Natural killer cell (primary cell): Measurements from ENCODE around the gene MUSTN1. TPM values are rescaled to one million over a fixed set of nuclear protein-coding genes. Genes with fewer than 3 reads are reported as not detected.

Experiments used
- ATAC-seq, 3 donors: fragments of 150-1000 bp in 2 of 3; fragments of 200-7000 bp in 1 of 3; cut with Tn5 transposase; 1 replicate in 1 of 3; 2 replicates in 2 of 3; pipeline ENCODE4 v1.10.0; 2021; ENCODE audit warnings: mild to moderate bottlenecking in 2 of 3, moderate library complexity in 2 of 3
- DNase-seq, 2 donors: peaks; one replicate each; pipeline versions ENCODE4 v3.0.0 to v3.0.0-alpha.2; 2013 to 2021; ENCODE audit warnings: mixed read lengths in 1 of 2
- H3K27ac ChIP-seq: one replicate; pipeline ENCODE4 v1.5.1; 2013; ENCODE audit warnings: mild to moderate bottlenecking, low read length
- H3K27me3 ChIP-seq: one replicate; pipeline ENCODE4 v1.6.1; 2013; ENCODE audit warnings: low read length; ENCODE audit not compliant: control insufficient read depth, insufficient read depth
- H3K36me3 ChIP-seq: one replicate; pipeline ENCODE4 v1.6.1; 2013; ENCODE audit warnings: low read length; ENCODE audit not compliant: control insufficient read depth, insufficient read depth
- H3K4me1 ChIP-seq: one replicate; pipeline ENCODE4 v1.6.1; 2013; ENCODE audit warnings: low read length; ENCODE audit not compliant: control insufficient read depth, insufficient read depth
- H3K4me3 ChIP-seq: one replicate; pipeline ENCODE4 v1.5.1; 2013; ENCODE audit warnings: low read length
- H3K9me3 ChIP-seq: one replicate; pipeline ENCODE4 v1.6.1; 2013; ENCODE audit warnings: low read length; ENCODE audit not compliant: control insufficient read depth, insufficient read depth
- H3K27ac Mint-ChIP-seq, 2 donors: one replicate each; pipeline ENCODE4 v1.8.0; 2022; ENCODE audit warnings: mild to moderate bottlenecking in 2 of 2, mixed read lengths in 2 of 2, moderate library complexity in 1 of 2
- H3K27me3 Mint-ChIP-seq, 2 donors: one replicate each; pipeline ENCODE4 v1.8.0; 2022; ENCODE audit warnings: low read depth in 2 of 2, mixed read lengths in 2 of 2
- H3K36me3 Mint-ChIP-seq: one replicate; pipeline ENCODE4 v1.8.0; 2022; ENCODE audit warnings: mixed read lengths
- H3K4me1 Mint-ChIP-seq, 2 donors: one replicate each; pipeline ENCODE4 v1.8.0; 2022; ENCODE audit warnings: mixed read lengths in 2 of 2
- H3K4me3 Mint-ChIP-seq: one replicate; pipeline ENCODE4 v1.8.0; 2022; ENCODE audit warnings: mild to moderate bottlenecking, moderate library complexity, mixed read lengths
- H3K9me3 Mint-ChIP-seq, 2 donors: one replicate each; pipeline ENCODE4 v1.8.0; 2022; ENCODE audit warnings: mixed read lengths in 2 of 2
- CTCF ChIP-seq: fragments of 200-600 bp; IDR thresholded peaks from one replicate; pipeline ENCODE4 v1.8.0; 2022; ENCODE audit warnings: antibody characterized with exemption
- WGBS: methylation state at CpG from one replicate; pipeline ENCODE4 v1.1.7; 2013; ENCODE audit warnings: missing lambda C conversion rate; ENCODE audit not compliant: insufficient coverage; 5-methylcytosine and 5-hydroxymethylcytosine counted together
- intact Hi-C: fragments of 100-400 bp; cut with micrococcal nuclease; formaldehyde crosslinking; loops from one replicate; pipeline ENCODE4 v1.14.2; 2022
- total RNA-seq, 4 donors: library from RNA; stranded (reverse); fragments of 120-200 nt in 1 of 4; gene quantifications; one replicate each; pipeline versions ENCODE4 v1.2.3 to v1.2.4, GENCODE V29; 2013 to 2022

Gene MUSTN1
- total RNA-seq, 3 donors from 2014 or later (not counting 1 experiment from before 2014, with no cell fraction given) = 5.3 to 7.7 (median 6.8) TPM

- H3K4me3 ChIP-seq = no peak overlapping the region
- no peaks in the 10 kb centered on the region for H3K27me3 ChIP-seq
- DNase-seq (peak in 1 of 2 donors; percentile 41), ATAC-seq (no peak)
- no peaks in the 10 kb centered on the region for H3K9me3 ChIP-seq
- H3K36me3 ChIP-seq = no peaks in the 10 kb centered on the region
- Mint-ChIP-seq H3K4me3 (no peak overlapping the region), H3K27ac (no peak overlapping the region), H3K4me1 (peaks cover 0 to 4% of the 10 kb centered on the region in 2 donors), H3K27me3 (no peaks in the 10 kb centered on the region), H3K9me3 (no peaks in the 10 kb centered on the region), H3K36me3 (no peaks in the 10 kb centered on the region)
- H3K4me1 ChIP-seq = no peaks in the 10 kb centered on the region
- intact Hi-C loops = no loop called here
- TF ChIP-seq CTCF = peak; percentile 38
- H3K27ac ChIP-seq = no peak overlapping the region
- WGBS = 72% methylated on average over 14 of the region's 14 CpGs
Measured at GRCh38 chr3:52798978-52799476, 35.8 kb downstream of the MUSTN1 start.

GRCh38 chr3:52798376-52798977 is 36.3 kb downstream of the MUSTN1 start:
- intact Hi-C loops = no loop called here
- no peak for TF ChIP-seq CTCF
- Histone ChIP-seq H3K27me3 (no peaks in the 10 kb centered on the region), H3K4me3 (no peak overlapping the region), H3K9me3 (no peaks in the 10 kb centered on the region), H3K36me3 (no peaks in the 10 kb centered on the region), H3K4me1 (no peaks in the 10 kb centered on the region), H3K27ac (no peak overlapping the region)
- Mint-ChIP-seq H3K4me3 (no peak overlapping the region), H3K36me3 (no peaks in the 10 kb centered on the region), H3K27me3 (no peaks in the 10 kb centered on the region), H3K9me3 (no peaks in the 10 kb centered on the region), H3K27ac (no peak overlapping the region), H3K4me1 (peaks cover 0 to 4% of the 10 kb centered on the region in 2 donors)
- no peak for DNase-seq
- no peak for ATAC-seq
- 88% methylated on average over 10 of the region's 10 CpGs for WGBS

GRCh38 chr3:52796411-52796810 is 38.4 kb downstream of the MUSTN1 start:
- DNase-seq (no peak), ATAC-seq (no peak)
- no peaks in the 10 kb centered on the region for H3K9me3 Mint-ChIP-seq
- peaks cover 0 to 4% of the 10 kb centered on the region in 2 donors for H3K4me1 Mint-ChIP-seq
- Histone ChIP-seq H3K9me3 (no peaks in the 10 kb centered on the region), H3K27ac (no peak overlapping the region), H3K4me3 (no peak overlapping the region), H3K27me3 (no peaks in the 10 kb centered on the region), H3K4me1 (no peaks in the 10 kb centered on the region), H3K36me3 (no peaks in the 10 kb centered on the region)
- intact Hi-C loops = no loop called here
- 77% methylated on average over 9 of the region's 9 CpGs for WGBS
- no peak for TF ChIP-seq CTCF
- H3K27ac Mint-ChIP-seq = no peak overlapping the region
- no peaks in the 10 kb centered on the region for H3K36me3 Mint-ChIP-seq
- no peaks in the 10 kb centered on the region for H3K27me3 Mint-ChIP-seq
- no peak overlapping the region for H3K4me3 Mint-ChIP-seq
